Measurements from ENCODE around the gene SLC5A3. TPM values are rescaled to one million over a fixed set of nuclear protein-coding genes. Genes with fewer than 3 reads are reported as not detected.

The SLC5A3 gene
- total and polyA plus RNA-seq, 2 experiments from 2014 or later, result 6.2 to 32.7 TPM

DNA sequence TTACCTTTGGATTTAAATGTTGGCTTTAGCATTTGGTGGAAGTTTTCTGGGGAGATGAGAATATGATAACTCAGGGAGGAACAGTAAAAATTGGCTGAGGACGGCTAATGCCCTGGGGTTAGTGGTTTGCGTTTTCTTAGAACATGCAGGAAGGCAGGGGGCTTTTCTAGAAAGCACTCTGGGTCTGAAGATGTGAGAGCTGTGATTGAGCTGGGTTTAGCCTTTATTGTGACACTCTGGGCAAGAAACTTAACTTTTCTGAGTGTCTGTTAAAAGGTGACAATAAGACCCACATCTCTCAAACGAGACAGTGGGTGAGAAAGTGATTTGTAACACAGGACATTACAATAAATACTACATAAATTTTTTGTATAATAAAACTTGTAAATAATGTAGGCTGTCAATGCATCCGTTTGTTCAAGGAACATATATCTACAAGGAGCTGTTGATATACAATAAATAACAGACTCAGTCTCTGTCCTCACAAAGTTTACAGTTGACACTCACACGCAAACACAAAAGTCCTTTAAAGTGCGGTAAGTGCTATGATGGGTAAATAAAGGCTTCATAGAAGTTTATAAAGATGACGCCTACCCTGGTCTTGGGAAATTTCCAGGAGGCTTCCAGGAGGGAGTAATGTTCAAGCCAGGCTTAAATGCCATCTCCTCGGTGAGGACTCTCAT is 49.5 kb upstream of the SLC5A3 start (continued):
- no peak for TF ChIP-seq ZNF114 (CRISPR knock-in tag; IDR thresholded peaks at IDR 0.05)
- TF ChIP-seq, protein P1, sequence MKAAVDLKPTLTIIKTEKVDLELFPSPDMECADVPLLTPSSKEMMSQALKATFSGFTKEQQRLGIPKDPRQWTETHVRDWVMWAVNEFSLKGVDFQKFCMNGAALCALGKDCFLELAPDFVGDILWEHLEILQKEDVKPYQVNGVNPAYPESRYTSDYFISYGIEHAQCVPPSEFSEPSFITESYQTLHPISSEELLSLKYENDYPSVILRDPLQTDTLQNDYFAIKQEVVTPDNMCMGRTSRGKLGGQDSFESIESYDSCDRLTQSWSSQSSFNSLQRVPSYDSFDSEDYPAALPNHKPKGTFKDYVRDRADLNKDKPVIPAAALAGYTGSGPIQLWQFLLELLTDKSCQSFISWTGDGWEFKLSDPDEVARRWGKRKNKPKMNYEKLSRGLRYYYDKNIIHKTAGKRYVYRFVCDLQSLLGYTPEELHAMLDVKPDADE (IDR thresholded peaks at IDR 0.05), result no peak
- TF ChIP-seq EZH2phosphoT487 (IDR thresholded peaks at IDR 0.05; ENCODE audit: unreplicated experiment), result no peak
- no peak for TF ChIP-seq JUNB (IDR thresholded peaks at IDR 0.05; ENCODE audit: unreplicated experiment)
- no peak for TF ChIP-seq EZH2 (IDR thresholded peaks at IDR 0.05; ENCODE audit: low read depth, unreplicated experiment)
- TF ChIP-seq CREB1 (CRISPR knock-in tag; IDR thresholded peaks at IDR 0.05; ENCODE audit: low read depth), result no peak
- TF ChIP-seq, protein P2, sequence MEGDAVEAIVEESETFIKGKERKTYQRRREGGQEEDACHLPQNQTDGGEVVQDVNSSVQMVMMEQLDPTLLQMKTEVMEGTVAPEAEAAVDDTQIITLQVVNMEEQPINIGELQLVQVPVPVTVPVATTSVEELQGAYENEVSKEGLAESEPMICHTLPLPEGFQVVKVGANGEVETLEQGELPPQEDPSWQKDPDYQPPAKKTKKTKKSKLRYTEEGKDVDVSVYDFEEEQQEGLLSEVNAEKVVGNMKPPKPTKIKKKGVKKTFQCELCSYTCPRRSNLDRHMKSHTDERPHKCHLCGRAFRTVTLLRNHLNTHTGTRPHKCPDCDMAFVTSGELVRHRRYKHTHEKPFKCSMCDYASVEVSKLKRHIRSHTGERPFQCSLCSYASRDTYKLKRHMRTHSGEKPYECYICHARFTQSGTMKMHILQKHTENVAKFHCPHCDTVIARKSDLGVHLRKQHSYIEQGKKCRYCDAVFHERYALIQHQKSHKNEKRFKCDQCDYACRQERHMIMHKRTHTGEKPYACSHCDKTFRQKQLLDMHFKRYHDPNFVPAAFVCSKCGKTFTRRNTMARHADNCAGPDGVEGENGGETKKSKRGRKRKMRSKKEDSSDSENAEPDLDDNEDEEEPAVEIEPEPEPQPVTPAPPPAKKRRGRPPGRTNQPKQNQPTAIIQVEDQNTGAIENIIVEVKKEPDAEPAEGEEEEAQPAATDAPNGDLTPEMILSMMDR (conservative IDR thresholded peaks at IDR 0.05; ENCODE audit: low read depth in 2 of 2), result no peak
- no peak for TF ChIP-seq ZNF331 (CRISPR knock-in tag; IDR thresholded peaks at IDR 0.05; ENCODE audit: low read depth)
- TF ChIP-seq POLR2AphosphoS5 (IDR thresholded peaks at IDR 0.05; ENCODE audit: low read depth), result no peak
- TF ChIP-seq STAT1 (IDR thresholded peaks at IDR 0.05; ENCODE audit: unreplicated experiment), result no peak

DNA sequence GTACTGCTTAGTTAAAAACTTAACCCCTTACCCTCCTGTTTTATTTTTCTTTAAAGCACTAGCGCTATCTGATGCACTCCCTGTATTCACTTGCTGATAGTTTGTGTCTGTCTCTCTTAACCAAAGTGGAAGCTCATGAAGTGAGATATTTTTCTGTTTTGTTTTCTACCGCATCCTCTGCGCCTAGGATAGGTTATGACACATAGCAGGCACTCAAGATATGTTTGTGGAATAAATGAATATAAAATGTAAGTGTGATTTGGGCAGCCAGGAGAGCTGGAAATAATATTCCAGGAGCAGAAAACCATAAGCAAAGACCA is 49.0 kb upstream of the SLC5A3 start:
- no peaks in the 10 kb centered on the region for H3K36me3 ChIP-seq (ENCODE audit: insufficient read depth)
- H3K4me3 ChIP-seq, result no peak overlapping the region
- no peaks in the 10 kb centered on the region for H3K79me2 ChIP-seq (replicated peaks; ENCODE audit: insufficient read depth)
- H2AFZ ChIP-seq, result no peak overlapping the region
- Mint-ChIP-seq H3K36me3 (ENCODE audit: low read depth) (no peaks in the 10 kb centered on the region), H3K4me3 (no peak overlapping the region), H3K9me3 (no peaks in the 10 kb centered on the region), H3K27ac (no peak overlapping the region), H3K27me3 (ENCODE audit: insufficient read depth, low read depth, poor library complexity) (peaks cover 4% of the 10 kb centered on the region), H3K4me1 (peaks cover 7% of the 10 kb centered on the region)
- no peak overlapping the region for H3K4me2 ChIP-seq
- no peaks in the 10 kb centered on the region for H3K9me2 ChIP-seq (ENCODE audit: insufficient read depth)
- no peak for DNase-seq (ENCODE audit: low spot score)
- H3K4me1 ChIP-seq (ENCODE audit: insufficient read depth), result peaks cover 17% of the 10 kb centered on the region
- no peak overlapping the region for H3K27ac ChIP-seq (ENCODE audit: low read depth)
- H4K20me1 ChIP-seq (replicated peaks; ENCODE audit: insufficient read depth), result no peaks in the 10 kb centered on the region
- no peaks in the 10 kb centered on the region for H3F3A ChIP-seq (replicated peaks; ENCODE audit: low read depth)
- no peak for ATAC-seq
- H3K27me3 ChIP-seq (ENCODE audit: insufficient read depth), result no peaks in the 10 kb centered on the region
- TF ChIP-seq CREB1 (CRISPR knock-in tag; IDR thresholded peaks at IDR 0.05; ENCODE audit: low read depth) (no peak), ZNF331 (CRISPR knock-in tag; IDR thresholded peaks at IDR 0.05; ENCODE audit: low read depth) (no peak), EZH2phosphoT487 (IDR thresholded peaks at IDR 0.05; ENCODE audit: unreplicated experiment) (no peak), POLR2AphosphoS5 (IDR thresholded peaks at IDR 0.05; ENCODE audit: low read depth) (no peak), EZH2 (IDR thresholded peaks at IDR 0.05; ENCODE audit: low read depth, unreplicated experiment) (no peak), STAT1 (IDR thresholded peaks at IDR 0.05; ENCODE audit: unreplicated experiment) (no peak)
- TF ChIP-seq, protein P1 (IDR thresholded peaks at IDR 0.05), result no peak
- TF ChIP-seq, protein P3, sequence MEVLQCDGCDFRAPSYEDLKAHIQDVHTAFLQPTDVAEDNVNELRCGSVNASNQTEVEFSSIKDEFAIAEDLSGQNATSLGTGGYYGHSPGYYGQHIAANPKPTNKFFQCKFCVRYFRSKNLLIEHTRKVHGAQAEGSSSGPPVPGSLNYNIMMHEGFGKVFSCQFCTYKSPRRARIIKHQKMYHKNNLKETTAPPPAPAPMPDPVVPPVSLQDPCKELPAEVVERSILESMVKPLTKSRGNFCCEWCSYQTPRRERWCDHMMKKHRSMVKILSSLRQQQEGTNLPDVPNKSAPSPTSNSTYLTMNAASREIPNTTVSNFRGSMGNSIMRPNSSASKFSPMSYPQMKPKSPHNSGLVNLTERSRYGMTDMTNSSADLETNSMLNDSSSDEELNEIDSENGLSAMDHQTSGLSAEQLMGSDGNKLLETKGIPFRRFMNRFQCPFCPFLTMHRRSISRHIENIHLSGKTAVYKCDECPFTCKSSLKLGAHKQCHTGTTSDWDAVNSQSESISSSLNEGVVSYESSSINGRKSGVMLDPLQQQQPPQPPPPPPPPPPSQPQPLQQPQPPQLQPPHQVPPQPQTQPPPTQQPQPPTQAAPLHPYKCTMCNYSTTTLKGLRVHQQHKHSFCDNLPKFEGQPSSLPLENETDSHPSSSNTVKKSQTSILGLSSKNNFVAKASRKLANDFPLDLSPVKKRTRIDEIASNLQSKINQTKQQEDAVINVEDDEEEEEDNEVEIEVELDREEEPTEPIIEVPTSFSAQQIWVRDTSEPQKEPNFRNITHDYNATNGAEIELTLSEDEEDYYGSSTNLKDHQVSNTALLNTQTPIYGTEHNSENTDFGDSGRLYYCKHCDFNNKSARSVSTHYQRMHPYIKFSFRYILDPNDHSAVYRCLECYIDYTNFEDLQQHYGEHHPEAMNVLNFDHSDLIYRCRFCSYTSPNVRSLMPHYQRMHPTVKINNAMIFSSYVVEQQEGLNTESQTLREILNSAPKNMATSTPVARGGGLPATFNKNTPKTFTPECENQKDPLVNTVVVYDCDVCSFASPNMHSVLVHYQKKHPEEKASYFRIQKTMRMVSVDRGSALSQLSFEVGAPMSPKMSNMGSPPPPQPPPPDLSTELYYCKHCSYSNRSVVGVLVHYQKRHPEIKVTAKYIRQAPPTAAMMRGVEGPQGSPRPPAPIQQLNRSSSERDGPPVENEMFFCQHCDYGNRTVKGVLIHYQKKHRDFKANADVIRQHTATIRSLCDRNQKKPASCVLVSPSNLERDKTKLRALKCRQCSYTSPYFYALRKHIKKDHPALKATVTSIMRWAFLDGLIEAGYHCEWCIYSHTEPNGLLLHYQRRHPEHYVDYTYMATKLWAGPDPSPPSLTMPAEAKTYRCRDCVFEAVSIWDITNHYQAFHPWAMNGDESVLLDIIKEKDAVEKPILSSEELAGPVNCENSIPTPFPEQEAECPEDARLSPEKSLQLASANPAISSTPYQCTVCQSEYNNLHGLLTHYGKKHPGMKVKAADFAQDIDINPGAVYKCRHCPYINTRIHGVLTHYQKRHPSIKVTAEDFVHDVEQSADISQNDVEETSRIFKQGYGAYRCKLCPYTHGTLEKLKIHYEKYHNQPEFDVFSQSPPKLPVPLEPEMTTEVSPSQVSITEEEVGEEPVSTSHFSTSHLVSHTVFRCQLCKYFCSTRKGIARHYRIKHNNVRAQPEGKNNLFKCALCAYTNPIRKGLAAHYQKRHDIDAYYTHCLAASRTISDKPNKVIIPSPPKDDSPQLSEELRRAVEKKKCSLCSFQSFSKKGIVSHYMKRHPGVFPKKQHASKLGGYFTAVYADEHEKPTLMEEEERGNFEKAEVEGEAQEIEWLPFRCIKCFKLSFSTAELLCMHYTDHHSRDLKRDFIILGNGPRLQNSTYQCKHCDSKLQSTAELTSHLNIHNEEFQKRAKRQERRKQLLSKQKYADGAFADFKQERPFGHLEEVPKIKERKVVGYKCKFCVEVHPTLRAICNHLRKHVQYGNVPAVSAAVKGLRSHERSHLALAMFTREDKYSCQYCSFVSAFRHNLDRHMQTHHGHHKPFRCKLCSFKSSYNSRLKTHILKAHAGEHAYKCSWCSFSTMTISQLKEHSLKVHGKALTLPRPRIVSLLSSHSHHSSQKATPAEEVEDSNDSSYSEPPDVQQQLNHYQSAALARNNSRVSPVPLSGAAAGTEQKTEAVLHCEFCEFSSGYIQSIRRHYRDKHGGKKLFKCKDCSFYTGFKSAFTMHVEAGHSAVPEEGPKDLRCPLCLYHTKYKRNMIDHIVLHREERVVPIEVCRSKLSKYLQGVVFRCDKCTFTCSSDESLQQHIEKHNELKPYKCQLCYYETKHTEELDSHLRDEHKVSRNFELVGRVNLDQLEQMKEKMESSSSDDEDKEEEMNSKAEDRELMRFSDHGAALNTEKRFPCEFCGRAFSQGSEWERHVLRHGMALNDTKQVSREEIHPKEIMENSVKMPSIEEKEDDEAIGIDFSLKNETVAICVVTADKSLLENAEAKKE (CRISPR knock-in tag; IDR thresholded peaks at IDR 0.05), result no peak

Measured in GM23338 (cell line).